ENCODE results near the gene RAI1.

GRCh38 chr17:17819111-17819510 lies 137.9 kb downstream of the RAI1 start:
- no peak for TF ChIP-seq CTCF (conservative IDR thresholded peaks at IDR 0.05)
- TF ChIP-seq ZFX (IDR thresholded peaks at IDR 0.05) = no peak

Measured in C4-2B (cell line).